Breast epithelium (tissue), 3 donors: Measurements from ENCODE around the gene RPS25.
"Not testable (repeated sequence)": the region's sequence is repeated elsewhere in the genome, so short reads cannot be mapped to it uniquely, and the experiment has no call there.

Experiments
- POLR2AphosphoS5 ChIP-seq, 3 donors: sonication (generic); formaldehyde crosslinking; IDR thresholded peaks; one replicate each; pipeline ENCODE4 v1.6.1; 2017; ENCODE audit warnings: antibody characterized with exemption in 3 of 3
- TF ChIP-seq, protein P1 (sequence below), 3 donors: fragments of 450-650 bp; IDR thresholded peaks; one replicate each; pipeline ENCODE4 v1.5.1; 2016 to 2017; ENCODE audit warnings: antibody characterized with exemption in 3 of 3, mild to moderate bottlenecking in 3 of 3, moderate library complexity in 3 of 3

DNA sequence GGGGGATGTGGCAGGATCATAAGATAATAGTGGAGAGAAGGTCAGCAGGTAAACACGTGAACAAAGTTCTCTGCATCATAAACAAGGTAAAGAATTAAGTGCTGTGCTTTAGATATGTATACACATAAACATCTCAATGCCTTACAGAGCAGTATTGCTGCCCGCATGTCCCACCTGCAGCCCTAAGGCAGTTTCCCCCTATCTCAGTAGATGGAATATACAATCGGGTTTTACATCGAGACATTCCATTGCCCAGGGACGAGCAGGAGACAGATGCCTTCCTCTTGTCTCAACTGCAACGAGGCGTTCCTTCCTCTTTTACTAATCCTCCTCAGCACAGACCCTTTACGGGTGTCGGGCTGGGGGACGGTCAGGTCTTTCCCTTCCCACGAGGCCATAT lies 21.3 kb upstream of the RPS25 start:
- TF ChIP-seq, protein P1, sequence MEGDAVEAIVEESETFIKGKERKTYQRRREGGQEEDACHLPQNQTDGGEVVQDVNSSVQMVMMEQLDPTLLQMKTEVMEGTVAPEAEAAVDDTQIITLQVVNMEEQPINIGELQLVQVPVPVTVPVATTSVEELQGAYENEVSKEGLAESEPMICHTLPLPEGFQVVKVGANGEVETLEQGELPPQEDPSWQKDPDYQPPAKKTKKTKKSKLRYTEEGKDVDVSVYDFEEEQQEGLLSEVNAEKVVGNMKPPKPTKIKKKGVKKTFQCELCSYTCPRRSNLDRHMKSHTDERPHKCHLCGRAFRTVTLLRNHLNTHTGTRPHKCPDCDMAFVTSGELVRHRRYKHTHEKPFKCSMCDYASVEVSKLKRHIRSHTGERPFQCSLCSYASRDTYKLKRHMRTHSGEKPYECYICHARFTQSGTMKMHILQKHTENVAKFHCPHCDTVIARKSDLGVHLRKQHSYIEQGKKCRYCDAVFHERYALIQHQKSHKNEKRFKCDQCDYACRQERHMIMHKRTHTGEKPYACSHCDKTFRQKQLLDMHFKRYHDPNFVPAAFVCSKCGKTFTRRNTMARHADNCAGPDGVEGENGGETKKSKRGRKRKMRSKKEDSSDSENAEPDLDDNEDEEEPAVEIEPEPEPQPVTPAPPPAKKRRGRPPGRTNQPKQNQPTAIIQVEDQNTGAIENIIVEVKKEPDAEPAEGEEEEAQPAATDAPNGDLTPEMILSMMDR (IDR thresholded peaks at IDR 0.05), result not testable (repeated sequence)
- not testable (repeated sequence) for TF ChIP-seq POLR2AphosphoS5 (IDR thresholded peaks at IDR 0.05)
